ENCODE results near the gene RBM20. TPM values are rescaled to one million over a fixed set of nuclear protein-coding genes. Genes with fewer than 3 reads are reported as not detected.
A peak's percentile ranks its signal among the peaks of the same experiment; 100 is the strongest.

The RBM20 gene
- total and polyA plus RNA-seq, 10 of the 15 experiments (the other 5 are each of a cell fraction or from before 2014, with no cell fraction given): 0.04 to 0.26 (median 0.15) TPM

DNA sequence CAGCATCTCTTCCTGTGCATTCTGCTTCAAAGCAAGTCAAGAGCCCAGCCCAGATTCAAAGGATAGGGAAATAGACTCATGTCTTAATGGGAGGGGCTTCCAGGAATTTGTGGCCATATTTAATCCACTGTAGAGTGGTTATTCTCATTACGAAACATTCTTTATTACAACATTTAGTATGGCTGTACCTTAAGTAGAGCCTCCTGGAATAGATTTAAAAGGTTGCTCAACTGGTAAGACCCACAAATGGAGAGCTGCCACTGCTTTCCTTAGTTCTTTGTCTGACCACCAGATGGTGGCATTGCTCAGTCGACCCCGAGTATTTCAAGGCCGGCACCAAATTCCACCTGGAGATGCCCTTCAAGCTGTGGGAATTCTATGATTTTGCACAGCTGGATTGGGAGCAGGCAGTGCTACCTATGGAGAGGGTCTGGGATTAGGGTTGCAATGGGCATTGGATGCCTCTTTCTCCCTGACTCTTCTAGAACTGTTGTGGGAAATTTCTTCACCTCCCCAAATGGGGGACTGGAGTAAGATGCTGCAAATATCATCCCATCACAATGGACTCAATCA lies 102.2 kb downstream of the RBM20 start:
- intact Hi-C loops (cut with micrococcal nuclease; ENCODE audit: unreplicated experiment): loop anchor here (1.0 to 10.0 kb wide), 10 partner anchors 41 to 851 kb away; partner anchors contain the start of genes ADRA2A and PDCD4
- no peaks in the 10 kb centered on the region for H3K36me3 ChIP-seq (ENCODE audit: control insufficient read depth in 2 of 2, insufficient read depth in 2 of 2, low read length in 1 of 2)
- ChIA-PET CTCF (interaction anchor here (0.7 to 2.9 kb wide), 38 partner anchors 10 to 1390 kb away, joined by 3 to 41 read pairs (median 4); no protein-coding TSS in a partner anchor), RAD21 (ENCODE audit: unreplicated experiment) (interaction anchor here (0.6 to 2.2 kb wide), 20 partner anchors 25 to 852 kb away, joined by 3 to 30 read pairs (median 4); partner anchors contain the start of gene PDCD4), POLR2A (interaction anchor here (0.7 to 1.3 kb wide), 2 partner anchors 56 to 172 kb away, joined by 3 read pairs; no protein-coding TSS in a partner anchor), SMC1A (ENCODE audit: uncharacterized antibody, unreplicated experiment) (interaction anchor here (0.8 to 4.8 kb wide), 32 partner anchors 9 to 852 kb away, joined by 3 to 52 read pairs (median 4); partner anchors contain the start of gene PDCD4)
- in situ Hi-C loops (cut with MboI): loop anchor here (5.0 to 25.0 kb wide), 2 partner anchors 131 to 591 kb away; no protein-coding TSS in a partner anchor
- peak overlapping the region; percentile 94; the same call in 1 of the 2 replicates for H3K27ac ChIP-seq (ENCODE audit: control insufficient read depth, insufficient read depth)
- H3K9me3 ChIP-seq (replicated peaks; ENCODE audit: control insufficient read depth, insufficient read depth, low read length): peaks cover 10% of the 10 kb centered on the region; the same call in 2 of the 3 replicates
- DNase-seq (ENCODE audit: low read depth, low spot score) (no peak), ATAC-seq (peak; percentile 73), FAIRE-seq (no peak)
- H3K4me1 ChIP-seq (ENCODE audit: control insufficient read depth, insufficient read depth, low read length): peaks cover 31% of the 10 kb centered on the region
- H3K27me3 ChIP-seq (replicated peaks in 1 of 2; ENCODE audit: control insufficient read depth in 2 of 2, insufficient read depth in 2 of 2, low read length in 1 of 2): no peaks in the 10 kb centered on the region
- no peaks in the 10 kb centered on the region for H3K79me2 ChIP-seq (ENCODE audit: control insufficient read depth, insufficient read depth, low read length)
- H2AFZ ChIP-seq (ENCODE audit: control insufficient read depth, low read depth, low read length): no peak overlapping the region; the same call in 1 of the 2 replicates
- peak overlapping the region; percentile 96 for H3K4me2 ChIP-seq (ENCODE audit: control insufficient read depth, insufficient read depth)
- no peak overlapping the region for H3K4me3 ChIP-seq
- H3K9ac ChIP-seq (ENCODE audit: control insufficient read depth, insufficient read depth, low read length): no peak overlapping the region
- H4K20me1 ChIP-seq (ENCODE audit: control insufficient read depth, insufficient read depth): no peaks in the 10 kb centered on the region
- WGBS (ENCODE audit: insufficient coverage, insufficient replicate concordance, low lambda C conversion rate, missing lambda C conversion rate): 3% methylated on average over 4 of the region's 4 CpGs
- no TSS peak for BruUV-seq (replicated peaks)
- TF ChIP-seq YY1 (IDR thresholded peaks at IDR 0.05; ENCODE audit: low read depth, low read length) (0 out of 2 replicates have a peak, but pooled peaks have one; percentile 67), LARP7 (IDR thresholded peaks at IDR 0.05) (peak; percentile 22; the same call in 1 of the 2 replicates), RAD21 (IDR thresholded peaks at IDR 0.05; ENCODE audit: insufficient read depth, low read depth, low read length) (peak; percentile 96), SMAD5 (IDR thresholded peaks at IDR 0.05; ENCODE audit: low read depth) (no peak), RELA (IDR thresholded peaks at IDR 0.05; ENCODE audit: borderline replicate concordance, partially characterized antibody) (peak; percentile 49), IKZF2 (IDR thresholded peaks at IDR 0.05) (peak; percentile 79 to 87), STAT1 (conservative IDR thresholded peaks at IDR 0.05) (0 out of 2 replicates have a peak, but pooled peaks have one; percentile 71), CBFB (IDR thresholded peaks at IDR 0.05; ENCODE audit: low read depth) (no peak), SMARCA5 (IDR thresholded peaks at IDR 0.05) (peak; percentile 70; the same call in 1 of the 2 replicates), EED (IDR thresholded peaks at IDR 0.05; ENCODE audit: low read depth) (peak; percentile 84), MXI1 (IDR thresholded peaks at IDR 0.05; ENCODE audit: low read depth, low read length) (no peak), KLF5 (IDR thresholded peaks at IDR 0.05; ENCODE audit: partially characterized antibody) (no peak), FOXM1 (IDR thresholded peaks at IDR 0.05; ENCODE audit: low read depth, low read length) (peak; percentile 14)
- TF ChIP-seq, protein P1, sequence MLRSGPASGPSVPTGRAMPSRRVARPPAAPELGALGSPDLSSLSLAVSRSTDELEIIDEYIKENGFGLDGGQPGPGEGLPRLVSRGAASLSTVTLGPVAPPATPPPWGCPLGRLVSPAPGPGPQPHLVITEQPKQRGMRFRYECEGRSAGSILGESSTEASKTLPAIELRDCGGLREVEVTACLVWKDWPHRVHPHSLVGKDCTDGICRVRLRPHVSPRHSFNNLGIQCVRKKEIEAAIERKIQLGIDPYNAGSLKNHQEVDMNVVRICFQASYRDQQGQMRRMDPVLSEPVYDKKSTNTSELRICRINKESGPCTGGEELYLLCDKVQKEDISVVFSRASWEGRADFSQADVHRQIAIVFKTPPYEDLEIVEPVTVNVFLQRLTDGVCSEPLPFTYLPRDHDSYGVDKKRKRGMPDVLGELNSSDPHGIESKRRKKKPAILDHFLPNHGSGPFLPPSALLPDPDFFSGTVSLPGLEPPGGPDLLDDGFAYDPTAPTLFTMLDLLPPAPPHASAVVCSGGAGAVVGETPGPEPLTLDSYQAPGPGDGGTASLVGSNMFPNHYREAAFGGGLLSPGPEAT (IDR thresholded peaks at IDR 0.05; ENCODE audit: low read depth): peak; percentile 67
- TF ChIP-seq, protein P2, sequence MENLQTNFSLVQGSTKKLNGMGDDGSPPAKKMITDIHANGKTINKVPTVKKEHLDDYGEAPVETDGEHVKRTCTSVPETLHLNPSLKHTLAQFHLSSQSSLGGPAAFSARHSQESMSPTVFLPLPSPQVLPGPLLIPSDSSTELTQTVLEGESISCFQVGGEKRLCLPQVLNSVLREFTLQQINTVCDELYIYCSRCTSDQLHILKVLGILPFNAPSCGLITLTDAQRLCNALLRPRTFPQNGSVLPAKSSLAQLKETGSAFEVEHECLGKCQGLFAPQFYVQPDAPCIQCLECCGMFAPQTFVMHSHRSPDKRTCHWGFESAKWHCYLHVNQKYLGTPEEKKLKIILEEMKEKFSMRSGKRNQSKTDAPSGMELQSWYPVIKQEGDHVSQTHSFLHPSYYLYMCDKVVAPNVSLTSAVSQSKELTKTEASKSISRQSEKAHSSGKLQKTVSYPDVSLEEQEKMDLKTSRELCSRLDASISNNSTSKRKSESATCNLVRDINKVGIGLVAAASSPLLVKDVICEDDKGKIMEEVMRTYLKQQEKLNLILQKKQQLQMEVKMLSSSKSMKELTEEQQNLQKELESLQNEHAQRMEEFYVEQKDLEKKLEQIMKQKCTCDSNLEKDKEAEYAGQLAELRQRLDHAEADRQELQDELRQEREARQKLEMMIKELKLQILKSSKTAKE (IDR thresholded peaks at IDR 0.05; ENCODE audit: low read depth, poor library complexity, severe bottlenecking): peak; percentile 34
- TF ChIP-seq, protein P3, sequence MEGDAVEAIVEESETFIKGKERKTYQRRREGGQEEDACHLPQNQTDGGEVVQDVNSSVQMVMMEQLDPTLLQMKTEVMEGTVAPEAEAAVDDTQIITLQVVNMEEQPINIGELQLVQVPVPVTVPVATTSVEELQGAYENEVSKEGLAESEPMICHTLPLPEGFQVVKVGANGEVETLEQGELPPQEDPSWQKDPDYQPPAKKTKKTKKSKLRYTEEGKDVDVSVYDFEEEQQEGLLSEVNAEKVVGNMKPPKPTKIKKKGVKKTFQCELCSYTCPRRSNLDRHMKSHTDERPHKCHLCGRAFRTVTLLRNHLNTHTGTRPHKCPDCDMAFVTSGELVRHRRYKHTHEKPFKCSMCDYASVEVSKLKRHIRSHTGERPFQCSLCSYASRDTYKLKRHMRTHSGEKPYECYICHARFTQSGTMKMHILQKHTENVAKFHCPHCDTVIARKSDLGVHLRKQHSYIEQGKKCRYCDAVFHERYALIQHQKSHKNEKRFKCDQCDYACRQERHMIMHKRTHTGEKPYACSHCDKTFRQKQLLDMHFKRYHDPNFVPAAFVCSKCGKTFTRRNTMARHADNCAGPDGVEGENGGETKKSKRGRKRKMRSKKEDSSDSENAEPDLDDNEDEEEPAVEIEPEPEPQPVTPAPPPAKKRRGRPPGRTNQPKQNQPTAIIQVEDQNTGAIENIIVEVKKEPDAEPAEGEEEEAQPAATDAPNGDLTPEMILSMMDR (IDR thresholded peaks at IDR 0.05 in 2 of 3, conservative IDR thresholded peaks at IDR 0.05 in 1 of 3; ENCODE audit: control insufficient read depth in 2 of 3, extremely low read depth in 1 of 3, insufficient read depth in 1 of 3, low read depth in 3 of 3, low read length in 3 of 3): peak; percentile 66 to 78 (median 76)
- TF ChIP-seq, protein P4, sequence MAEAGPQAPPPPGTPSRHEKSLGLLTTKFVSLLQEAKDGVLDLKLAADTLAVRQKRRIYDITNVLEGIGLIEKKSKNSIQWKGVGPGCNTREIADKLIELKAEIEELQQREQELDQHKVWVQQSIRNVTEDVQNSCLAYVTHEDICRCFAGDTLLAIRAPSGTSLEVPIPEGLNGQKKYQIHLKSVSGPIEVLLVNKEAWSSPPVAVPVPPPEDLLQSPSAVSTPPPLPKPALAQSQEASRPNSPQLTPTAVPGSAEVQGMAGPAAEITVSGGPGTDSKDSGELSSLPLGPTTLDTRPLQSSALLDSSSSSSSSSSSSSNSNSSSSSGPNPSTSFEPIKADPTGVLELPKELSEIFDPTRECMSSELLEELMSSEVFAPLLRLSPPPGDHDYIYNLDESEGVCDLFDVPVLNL (IDR thresholded peaks at IDR 0.05; ENCODE audit: low read depth, low read length): no peak

All from GM12878 (cell line).